22Rv1 (cell line): ENCODE measurements around the gene GAB2.

Experiments
- ZFX ChIP-seq: fragments of 450-650 bp; IDR thresholded peaks from 2 replicates; pipeline ENCODE4 v1.6.1; 2017; ENCODE audit warnings: antibody characterized with exemption, borderline replicate concordance
- TF ChIP-seq, protein P1 (sequence below): fragments of 450-650 bp; IDR thresholded peaks from 2 replicates; pipeline ENCODE4 v1.5.1; 2017; ENCODE audit warnings: mild to moderate bottlenecking

GRCh38 chr11:78406568-78407196 lies 10.9 kb downstream of the GAB2 start:
- TF ChIP-seq, protein P1, sequence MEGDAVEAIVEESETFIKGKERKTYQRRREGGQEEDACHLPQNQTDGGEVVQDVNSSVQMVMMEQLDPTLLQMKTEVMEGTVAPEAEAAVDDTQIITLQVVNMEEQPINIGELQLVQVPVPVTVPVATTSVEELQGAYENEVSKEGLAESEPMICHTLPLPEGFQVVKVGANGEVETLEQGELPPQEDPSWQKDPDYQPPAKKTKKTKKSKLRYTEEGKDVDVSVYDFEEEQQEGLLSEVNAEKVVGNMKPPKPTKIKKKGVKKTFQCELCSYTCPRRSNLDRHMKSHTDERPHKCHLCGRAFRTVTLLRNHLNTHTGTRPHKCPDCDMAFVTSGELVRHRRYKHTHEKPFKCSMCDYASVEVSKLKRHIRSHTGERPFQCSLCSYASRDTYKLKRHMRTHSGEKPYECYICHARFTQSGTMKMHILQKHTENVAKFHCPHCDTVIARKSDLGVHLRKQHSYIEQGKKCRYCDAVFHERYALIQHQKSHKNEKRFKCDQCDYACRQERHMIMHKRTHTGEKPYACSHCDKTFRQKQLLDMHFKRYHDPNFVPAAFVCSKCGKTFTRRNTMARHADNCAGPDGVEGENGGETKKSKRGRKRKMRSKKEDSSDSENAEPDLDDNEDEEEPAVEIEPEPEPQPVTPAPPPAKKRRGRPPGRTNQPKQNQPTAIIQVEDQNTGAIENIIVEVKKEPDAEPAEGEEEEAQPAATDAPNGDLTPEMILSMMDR, result no peak
- no peak for TF ChIP-seq ZFX
